ENCODE results near the gene ZC3H6.
"Not testable (repeated sequence)": the region's sequence is repeated elsewhere in the genome, so short reads cannot be mapped to it uniquely, and the experiment has no call there.

DNA sequence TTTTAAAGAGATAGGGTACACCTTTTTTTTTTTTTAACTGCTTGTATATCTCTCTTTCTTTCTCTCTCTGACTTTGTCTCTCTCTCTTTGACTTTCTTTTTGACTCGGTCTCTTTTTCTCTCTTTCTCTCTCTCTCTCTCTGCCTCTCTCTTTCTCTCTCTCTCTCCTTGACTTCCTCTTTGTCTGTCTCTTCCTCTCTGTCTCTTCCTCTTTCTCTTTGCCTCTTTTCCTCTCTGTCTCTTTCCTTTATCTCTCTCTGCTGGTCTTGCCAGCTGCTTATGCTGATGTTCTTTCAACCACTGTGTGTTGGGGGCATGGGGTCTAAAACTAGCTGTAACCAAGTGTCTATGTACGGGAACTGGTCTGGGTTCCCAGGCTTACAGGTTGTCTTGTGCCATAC is 76.9 kb downstream of the ZC3H6 start:
- not testable (repeated sequence) for TF ChIP-seq SOX15 (CRISPR knock-in tag; IDR thresholded peaks at IDR 0.05); JUN (CRISPR knock-in tag; IDR thresholded peaks at IDR 0.05); KAT7 (CRISPR knock-in tag; IDR thresholded peaks at IDR 0.05; ENCODE audit: borderline replicate concordance); MYBL2 (CRISPR knock-in tag; IDR thresholded peaks at IDR 0.05)
- TF ChIP-seq, protein P1, sequence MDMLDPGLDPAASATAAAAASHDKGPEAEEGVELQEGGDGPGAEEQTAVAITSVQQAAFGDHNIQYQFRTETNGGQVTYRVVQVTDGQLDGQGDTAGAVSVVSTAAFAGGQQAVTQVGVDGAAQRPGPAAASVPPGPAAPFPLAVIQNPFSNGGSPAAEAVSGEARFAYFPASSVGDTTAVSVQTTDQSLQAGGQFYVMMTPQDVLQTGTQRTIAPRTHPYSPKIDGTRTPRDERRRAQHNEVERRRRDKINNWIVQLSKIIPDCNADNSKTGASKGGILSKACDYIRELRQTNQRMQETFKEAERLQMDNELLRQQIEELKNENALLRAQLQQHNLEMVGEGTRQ (CRISPR knock-in tag; IDR thresholded peaks at IDR 0.05), result not testable (repeated sequence)
- TF ChIP-seq, protein P2, sequence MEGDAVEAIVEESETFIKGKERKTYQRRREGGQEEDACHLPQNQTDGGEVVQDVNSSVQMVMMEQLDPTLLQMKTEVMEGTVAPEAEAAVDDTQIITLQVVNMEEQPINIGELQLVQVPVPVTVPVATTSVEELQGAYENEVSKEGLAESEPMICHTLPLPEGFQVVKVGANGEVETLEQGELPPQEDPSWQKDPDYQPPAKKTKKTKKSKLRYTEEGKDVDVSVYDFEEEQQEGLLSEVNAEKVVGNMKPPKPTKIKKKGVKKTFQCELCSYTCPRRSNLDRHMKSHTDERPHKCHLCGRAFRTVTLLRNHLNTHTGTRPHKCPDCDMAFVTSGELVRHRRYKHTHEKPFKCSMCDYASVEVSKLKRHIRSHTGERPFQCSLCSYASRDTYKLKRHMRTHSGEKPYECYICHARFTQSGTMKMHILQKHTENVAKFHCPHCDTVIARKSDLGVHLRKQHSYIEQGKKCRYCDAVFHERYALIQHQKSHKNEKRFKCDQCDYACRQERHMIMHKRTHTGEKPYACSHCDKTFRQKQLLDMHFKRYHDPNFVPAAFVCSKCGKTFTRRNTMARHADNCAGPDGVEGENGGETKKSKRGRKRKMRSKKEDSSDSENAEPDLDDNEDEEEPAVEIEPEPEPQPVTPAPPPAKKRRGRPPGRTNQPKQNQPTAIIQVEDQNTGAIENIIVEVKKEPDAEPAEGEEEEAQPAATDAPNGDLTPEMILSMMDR (IDR thresholded peaks at IDR 0.05), result not testable (repeated sequence)
- TF ChIP-seq, protein P3, sequence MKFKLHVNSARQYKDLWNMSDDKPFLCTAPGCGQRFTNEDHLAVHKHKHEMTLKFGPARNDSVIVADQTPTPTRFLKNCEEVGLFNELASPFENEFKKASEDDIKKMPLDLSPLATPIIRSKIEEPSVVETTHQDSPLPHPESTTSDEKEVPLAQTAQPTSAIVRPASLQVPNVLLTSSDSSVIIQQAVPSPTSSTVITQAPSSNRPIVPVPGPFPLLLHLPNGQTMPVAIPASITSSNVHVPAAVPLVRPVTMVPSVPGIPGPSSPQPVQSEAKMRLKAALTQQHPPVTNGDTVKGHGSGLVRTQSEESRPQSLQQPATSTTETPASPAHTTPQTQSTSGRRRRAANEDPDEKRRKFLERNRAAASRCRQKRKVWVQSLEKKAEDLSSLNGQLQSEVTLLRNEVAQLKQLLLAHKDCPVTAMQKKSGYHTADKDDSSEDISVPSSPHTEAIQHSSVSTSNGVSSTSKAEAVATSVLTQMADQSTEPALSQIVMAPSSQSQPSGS (CRISPR knock-in tag; IDR thresholded peaks at IDR 0.05; ENCODE audit: borderline replicate concordance, low read depth), result not testable (repeated sequence)
- TF ChIP-seq, protein P4, sequence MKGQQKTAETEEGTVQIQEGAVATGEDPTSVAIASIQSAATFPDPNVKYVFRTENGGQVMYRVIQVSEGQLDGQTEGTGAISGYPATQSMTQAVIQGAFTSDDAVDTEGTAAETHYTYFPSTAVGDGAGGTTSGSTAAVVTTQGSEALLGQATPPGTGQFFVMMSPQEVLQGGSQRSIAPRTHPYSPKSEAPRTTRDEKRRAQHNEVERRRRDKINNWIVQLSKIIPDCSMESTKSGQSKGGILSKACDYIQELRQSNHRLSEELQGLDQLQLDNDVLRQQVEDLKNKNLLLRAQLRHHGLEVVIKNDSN (CRISPR knock-in tag; IDR thresholded peaks at IDR 0.05), result not testable (repeated sequence)
- TF ChIP-seq, protein P5, sequence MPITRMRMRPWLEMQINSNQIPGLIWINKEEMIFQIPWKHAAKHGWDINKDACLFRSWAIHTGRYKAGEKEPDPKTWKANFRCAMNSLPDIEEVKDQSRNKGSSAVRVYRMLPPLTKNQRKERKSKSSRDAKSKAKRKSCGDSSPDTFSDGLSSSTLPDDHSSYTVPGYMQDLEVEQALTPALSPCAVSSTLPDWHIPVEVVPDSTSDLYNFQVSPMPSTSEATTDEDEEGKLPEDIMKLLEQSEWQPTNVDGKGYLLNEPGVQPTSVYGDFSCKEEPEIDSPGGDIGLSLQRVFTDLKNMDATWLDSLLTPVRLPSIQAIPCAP (CRISPR knock-in tag; IDR thresholded peaks at IDR 0.05), result not testable (repeated sequence)
- TF ChIP-seq, protein P6, sequence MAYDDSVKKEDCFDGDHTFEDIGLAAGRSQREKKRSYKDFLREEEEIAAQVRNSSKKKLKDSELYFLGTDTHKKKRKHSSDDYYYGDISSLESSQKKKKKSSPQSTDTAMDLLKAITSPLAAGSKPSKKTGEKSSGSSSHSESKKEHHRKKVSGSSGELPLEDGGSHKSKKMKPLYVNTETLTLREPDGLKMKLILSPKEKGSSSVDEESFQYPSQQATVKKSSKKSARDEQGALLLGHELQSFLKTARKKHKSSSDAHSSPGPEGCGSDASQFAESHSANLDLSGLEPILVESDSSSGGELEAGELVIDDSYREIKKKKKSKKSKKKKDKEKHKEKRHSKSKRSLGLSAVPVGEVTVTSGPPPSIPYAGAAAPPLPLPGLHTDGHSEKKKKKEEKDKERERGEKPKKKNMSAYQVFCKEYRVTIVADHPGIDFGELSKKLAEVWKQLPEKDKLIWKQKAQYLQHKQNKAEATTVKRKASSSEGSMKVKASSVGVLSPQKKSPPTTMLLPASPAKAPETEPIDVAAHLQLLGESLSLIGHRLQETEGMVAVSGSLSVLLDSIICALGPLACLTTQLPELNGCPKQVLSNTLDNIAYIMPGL (CRISPR knock-in tag; IDR thresholded peaks at IDR 0.05), result not testable (repeated sequence)
- TF ChIP-seq, protein P7, sequence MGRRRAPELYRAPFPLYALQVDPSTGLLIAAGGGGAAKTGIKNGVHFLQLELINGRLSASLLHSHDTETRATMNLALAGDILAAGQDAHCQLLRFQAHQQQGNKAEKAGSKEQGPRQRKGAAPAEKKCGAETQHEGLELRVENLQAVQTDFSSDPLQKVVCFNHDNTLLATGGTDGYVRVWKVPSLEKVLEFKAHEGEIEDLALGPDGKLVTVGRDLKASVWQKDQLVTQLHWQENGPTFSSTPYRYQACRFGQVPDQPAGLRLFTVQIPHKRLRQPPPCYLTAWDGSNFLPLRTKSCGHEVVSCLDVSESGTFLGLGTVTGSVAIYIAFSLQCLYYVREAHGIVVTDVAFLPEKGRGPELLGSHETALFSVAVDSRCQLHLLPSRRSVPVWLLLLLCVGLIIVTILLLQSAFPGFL (CRISPR knock-in tag; IDR thresholded peaks at IDR 0.05; ENCODE audit: borderline replicate concordance), result not testable (repeated sequence)

Data from WTC11 (cell line).